Stomach (tissue), 9 donors: ENCODE data around the gene ZSWIM5. TPM values are rescaled to one million over a fixed set of nuclear protein-coding genes. Genes with fewer than 3 reads are reported as not detected.
"Not testable (repeated sequence)": the region's sequence is repeated elsewhere in the genome, so short reads cannot be mapped to it uniquely, and the experiment has no call there.

Source experiments
- DNase-seq, 2 donors: peaks; one replicate each; pipeline versions ENCODE4 v3.0.0 to v3.0.0-alpha.2; 2013 to 2019
- H3K27ac ChIP-seq, 5 donors: fragments of 200-600 bp in 4 of 5; sonication (generic) in 4 of 5; one replicate each; pipeline ENCODE4 v1.5.1; 2013 to 2019; ENCODE audit warnings: mild to moderate bottlenecking in 1 of 5, moderate library complexity in 1 of 5
- H3K27me3 ChIP-seq, 3 donors: fragments of 200-600 bp; sonication (generic); one replicate each; pipeline ENCODE4 v1.5.1; 2017 to 2019; ENCODE audit warnings: mixed run types in 1 of 3
- H3K36me3 ChIP-seq, 4 donors: fragments of 200-600 bp; sonication (generic); 1 replicate in 3 of 4; 2 replicates in 1 of 4; pipeline ENCODE4 v1.5.1; 2016 to 2019
- H3K4me1 ChIP-seq, 4 donors: fragments of 200-600 bp; sonication (generic); one replicate each; pipeline ENCODE4 v1.5.1; 2016 to 2019
- H3K4me3 ChIP-seq, 4 donors: fragments of 200-600 bp; sonication (generic) in 3 of 4; one replicate each; pipeline ENCODE4 v1.5.1; 2016 to 2019; ENCODE audit warnings: mild to moderate bottlenecking in 1 of 4
- H3K9me3 ChIP-seq, 4 donors: fragments of 200-600 bp; sonication (generic); one replicate each; pipeline ENCODE4 v1.5.1; 2016 to 2019
- CTCF ChIP-seq, 7 experiments: fragments of 450-650 bp in 4 of 7; fragments of 200-600 bp in 3 of 7; sonication (generic) in 3 of 7; IDR thresholded peaks; one replicate each; pipeline ENCODE4 v1.5.1; 2016 to 2019; ENCODE audit warnings: antibody characterized with exemption in 7 of 7, control low read depth in 2 of 7, mild to moderate bottlenecking in 1 of 7
- EP300 ChIP-seq: sonication (generic); formaldehyde crosslinking; IDR thresholded peaks from one replicate; pipeline ENCODE4 v1.6.1; 2017; ENCODE audit warnings: antibody characterized with exemption
- POLR2A ChIP-seq, 4 donors: fragments of 450-650 bp; IDR thresholded peaks; one replicate each; pipeline ENCODE4 v1.6.1; 2016; ENCODE audit warnings: antibody characterized with exemption in 4 of 4, control low read depth in 2 of 4, mild to moderate bottlenecking in 1 of 4, moderate library complexity in 1 of 4
- POLR2AphosphoS5 ChIP-seq, 3 donors: sonication (generic); formaldehyde crosslinking; IDR thresholded peaks; one replicate each; pipeline ENCODE4 v1.6.1; 2016; ENCODE audit warnings: antibody characterized with exemption in 3 of 3
- WGBS, 5 donors: extraction: QIAGEN DNeasy Blood & Tissue Kit in 3 of 5; methylation state at CpG; one replicate each; pipeline versions ENCODE4 v1.1.5 to v1.1.7; 2013 to 2018; 5-methylcytosine and 5-hydroxymethylcytosine counted together
- intact Hi-C: fragments of 100-400 bp; cut with DNase I; formaldehyde crosslinking; loops from one replicate; pipeline ENCODE4 v1.15.1; 2023; ENCODE audit warnings: low total_unique reads
- polyA plus RNA-seq, 3 donors: library from polyadenylated mRNA; stranded (reverse); fragments of 200-250 nt; gene quantifications; one replicate each; pipeline ENCODE4 v1.2.3, GENCODE V29; 2013
- total RNA-seq, 5 donors: library from RNA; depleted of rRNA; stranded (reverse); fragments of >200 nt; gene quantifications; one replicate each; pipeline versions ENCODE4 v1.1.0 to v1.2.3, GENCODE V29; 2014 to 2016
- donor health status: healthy with polysubstance abuse.
- donor health status: Bipolar disorder and iron deficiency.
- donor health status: healthy.

ZSWIM5 gene
- total and polyA plus RNA-seq, 8 donors: 0.45 to 10.1 (median 0.87) TPM

GRCh38 chr1:45079533-45079932 lies 126.9 kb downstream of the ZSWIM5 start:
- no peaks in the 10 kb centered on the region for H3K36me3 ChIP-seq
- H3K4me1 ChIP-seq: no peaks in the 10 kb centered on the region
- no peaks in the 10 kb centered on the region for H3K9me3 ChIP-seq
- no peak overlapping the region for H3K27ac ChIP-seq
- H3K27me3 ChIP-seq: no peaks in the 10 kb centered on the region
- no peak for TF ChIP-seq EP300
- no peak for TF ChIP-seq POLR2A (IDR thresholded peaks at IDR 0.05)
- TF ChIP-seq POLR2AphosphoS5 (IDR thresholded peaks at IDR 0.05): no peak
- no peak for TF ChIP-seq CTCF (IDR thresholded peaks at IDR 0.05)
- DNase-seq: no peak
- intact Hi-C loops: no loop called here
- no peak overlapping the region for H3K4me3 ChIP-seq

- H3K9me3 ChIP-seq, H3K36me3 ChIP-seq, H3K27me3 ChIP-seq, H3K4me3 ChIP-seq, intact Hi-C loops, DNase-seq, H3K4me1 ChIP-seq, H3K27ac ChIP-seq: not testable (repeated sequence)
- WGBS, 5 donors: 89 to 98% (median 94%) methylated on average over 5 of the region's 5 CpGs
Observed at GRCh38 chr1:45076959-45077358, 129.4 kb downstream of the ZSWIM5 start.

- TF ChIP-seq POLR2AphosphoS5 (IDR thresholded peaks at IDR 0.05) (no peak), CTCF (IDR thresholded peaks at IDR 0.05) (no peak), EP300 (no peak), POLR2A (IDR thresholded peaks at IDR 0.05) (no peak)
- WGBS, 5 donors: 58 to 87% (median 86%) methylated on average over 2 of the region's 2 CpGs
- intact Hi-C loops: no loop called here
- no peaks in the 10 kb centered on the region for H3K4me1 ChIP-seq
- no peak overlapping the region for H3K27ac ChIP-seq
- no peak for DNase-seq
- no peaks in the 10 kb centered on the region for H3K36me3 ChIP-seq
- no peaks in the 10 kb centered on the region for H3K27me3 ChIP-seq
- H3K4me3 ChIP-seq: no peak overlapping the region
- peaks cover 0 to 5% (median 0%) of the 10 kb centered on the region in 4 donors for H3K9me3 ChIP-seq
Observed at GRCh38 chr1:45071567-45071966, 134.8 kb downstream of the ZSWIM5 start.

GRCh38 chr1:45067806-45068205 lies 138.6 kb downstream of the ZSWIM5 start:
- intact Hi-C loops: no loop called here
- H3K4me3 ChIP-seq: no peak overlapping the region
- no peaks in the 10 kb centered on the region for H3K9me3 ChIP-seq
- H3K27me3 ChIP-seq: no peaks in the 10 kb centered on the region
- no peak for TF ChIP-seq CTCF (IDR thresholded peaks at IDR 0.05)
- TF ChIP-seq EP300: no peak
- TF ChIP-seq POLR2A (IDR thresholded peaks at IDR 0.05): no peak
- no peak for TF ChIP-seq POLR2AphosphoS5 (IDR thresholded peaks at IDR 0.05)
- no peaks in the 10 kb centered on the region for H3K4me1 ChIP-seq
- WGBS, 5 donors: 84 to 95% (median 90%) methylated on average over 2 of the region's 2 CpGs
- DNase-seq: no peak
- no peaks in the 10 kb centered on the region for H3K36me3 ChIP-seq
- no peak overlapping the region for H3K27ac ChIP-seq

- DNase-seq: no peak
- Histone ChIP-seq H3K36me3 (no peaks in the 10 kb centered on the region), H3K4me1 (peaks cover 0 to under 1% (median 0%) of the 10 kb centered on the region in 4 donors), H3K9me3 (no peaks in the 10 kb centered on the region), H3K4me3 (no peak overlapping the region), H3K27me3 (no peaks in the 10 kb centered on the region), H3K27ac (no peak overlapping the region)
- 74 to 89% (median 81%) methylated on average over 2 of the region's 2 CpGs for WGBS, 5 donors
- no peak for TF ChIP-seq CTCF (IDR thresholded peaks at IDR 0.05)
- no peak for TF ChIP-seq POLR2A (IDR thresholded peaks at IDR 0.05)
- TF ChIP-seq POLR2AphosphoS5 (IDR thresholded peaks at IDR 0.05): no peak
- TF ChIP-seq EP300: no peak
- intact Hi-C loops: no loop called here
Observed at GRCh38 chr1:45065083-45065482, 141.3 kb downstream of the ZSWIM5 start.

- H3K9me3 ChIP-seq, H3K4me3 ChIP-seq, intact Hi-C loops, H3K4me1 ChIP-seq, H3K27me3 ChIP-seq, H3K27ac ChIP-seq, DNase-seq: not testable (repeated sequence)
- WGBS, 5 donors: 90 to 97% (median 96%) methylated on average over 4 of the region's 4 CpGs
- peaks cover 0 to 14% (median 7%) of the 10 kb centered on the region in 4 donors for H3K36me3 ChIP-seq
Observed at GRCh38 chr1:45062463-45062862, 143.9 kb downstream of the ZSWIM5 start.
